Smooth muscle cell (in vitro differentiated cells): ENCODE results near the gene KDM2B. TPM values are rescaled to one million over a fixed set of nuclear protein-coding genes. Genes with fewer than 3 reads are reported as not detected.

Source experiments
- DNase-seq: peaks from one replicate; lab custom pipeline; 2025; ENCODE audit not compliant: unreplicated experiment; lab: John Stamatoyannopoulos, UW
- H2AFZ ChIP-seq: fragments of 200-600 bp; sonication (generic); 2 replicates; pipeline ENCODE4 v1.6.0; 2016; ENCODE audit warnings: antibody characterized with exemption, low read depth, mild to moderate bottlenecking
- H3F3A ChIP-seq: fragments of 200-600 bp; sonication (generic); 2 replicates; pipeline ENCODE4 v1.6.0; 2017; ENCODE audit warnings: antibody characterized with exemption, low read depth
- H3K27ac ChIP-seq: fragments of 200-600 bp; sonication (generic); 2 replicates; pipeline ENCODE4 v1.5.1; 2016; ENCODE audit warnings: low read depth, mild to moderate bottlenecking
- H3K27me3 ChIP-seq: fragments of 200-600 bp; sonication (generic); 2 replicates; pipeline ENCODE4 v1.6.1; 2016; ENCODE audit warnings: low read depth, mild to moderate bottlenecking
- H3K36me3 ChIP-seq: fragments of 200-600 bp; sonication (generic); 2 replicates; pipeline ENCODE4 v1.5.1; 2016; ENCODE audit warnings: low read depth
- H3K4me1 ChIP-seq: fragments of 200-600 bp; sonication (generic); 2 replicates; pipeline ENCODE4 v1.5.1; 2016; ENCODE audit warnings: low read depth
- H3K4me2 ChIP-seq: fragments of 200-600 bp; sonication (generic); 2 replicates; pipeline ENCODE4 v1.6.0; 2016; ENCODE audit warnings: mild to moderate bottlenecking
- H3K4me3 ChIP-seq: fragments of 200-600 bp; sonication (generic); 2 replicates; pipeline ENCODE4 v1.5.1; 2016; ENCODE audit warnings: mild to moderate bottlenecking
- H3K79me2 ChIP-seq: fragments of 200-600 bp; sonication (generic); 2 replicates; pipeline ENCODE4 v1.6.0; 2016; ENCODE audit warnings: low read depth, mild to moderate bottlenecking
- H3K9ac ChIP-seq: fragments of 200-600 bp; sonication (generic); 2 replicates; pipeline ENCODE4 v1.6.0; 2016; ENCODE audit warnings: low read depth
- H3K9me3 ChIP-seq: fragments of 200-600 bp; sonication (generic); replicated peaks from 2 replicates; pipeline ENCODE4 v1.5.1; 2016; ENCODE audit warnings: low read depth
- H4K20me1 ChIP-seq: fragments of 200-600 bp; sonication (generic); 2 replicates; pipeline ENCODE4 v1.6.0; 2016; ENCODE audit warnings: low read depth
- CTCF ChIP-seq: fragments of 200-600 bp; sonication (generic); IDR thresholded peaks from 2 replicates; pipeline ENCODE4 v1.5.1; 2017; ENCODE audit warnings: borderline replicate concordance, mild to moderate bottlenecking, antibody characterized with exemption; ENCODE audit not compliant: insufficient read depth, poor library complexity, severe bottlenecking
- WGBS: methylation state at CpG from one replicate; pipeline ENCODE4 v1.1.7; 2016; ENCODE audit warnings: low lambda C conversion rate; 5-methylcytosine and 5-hydroxymethylcytosine counted together
- polyA plus RNA-seq: library from polyadenylated mRNA; unstranded; fragments of >200 nt; fragmentation: Nextera tagmentation; extraction: Ambion mirVana; gene quantifications from 2 replicates; pipeline ENCODE4 v1.2.1, GENCODE V29; 2016
- total RNA-seq: library from RNA; depleted of rRNA; stranded (reverse); fragments of >200 nt; gene quantifications from 2 replicates; pipeline ENCODE4 v1.2.3, GENCODE V29; 2014

Gene KDM2B
- total and polyA plus RNA-seq, 2 experiments from 2014 or later: 16.3 to 34.9 TPM

DNA sequence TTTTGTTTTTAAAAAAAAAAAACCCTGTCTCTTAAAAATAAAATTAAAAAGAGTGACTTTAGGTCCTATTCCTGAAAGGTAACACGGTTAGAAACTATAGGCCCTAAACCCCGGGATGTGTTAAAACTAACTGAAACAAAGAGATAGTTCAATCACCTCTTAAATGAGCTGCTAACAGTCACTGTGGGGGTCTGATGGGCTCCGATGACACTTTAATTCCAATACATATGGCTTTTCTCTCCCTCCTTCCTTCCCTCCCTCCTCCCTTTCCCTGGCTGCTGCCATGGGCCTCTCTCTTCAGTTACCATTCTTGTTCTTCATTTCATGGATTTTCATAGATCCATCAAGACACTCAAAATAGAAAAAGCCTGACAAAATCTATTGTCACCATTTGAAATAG, 104.3 kb downstream of the KDM2B start:
- no peak for TF ChIP-seq CTCF
- Histone ChIP-seq H3K36me3 (no peaks in the 10 kb centered on the region), H3F3A (no peaks in the 10 kb centered on the region), H3K4me1 (no peaks in the 10 kb centered on the region), H3K4me2 (no peak overlapping the region), H3K9ac (no peak overlapping the region), H3K9me3 (no peaks in the 10 kb centered on the region), H2AFZ (no peak overlapping the region), H3K4me3 (no peak overlapping the region), H3K79me2 (no peaks in the 10 kb centered on the region), H4K20me1 (no peaks in the 10 kb centered on the region), H3K27ac (no peak overlapping the region), H3K27me3 (no peaks in the 10 kb centered on the region)
- DNase-seq: no peak
- 62% methylated on average over 3 of the region's 3 CpGs for WGBS

GRCh38 chr12:121475279-121475678, 105.5 kb downstream of the KDM2B start:
- no peak for TF ChIP-seq CTCF
- no peak overlapping the region for H2AFZ ChIP-seq
- no peaks in the 10 kb centered on the region for H3F3A ChIP-seq
- H3K4me2 ChIP-seq: no peak overlapping the region
- H3K27me3 ChIP-seq: no peaks in the 10 kb centered on the region
- H3K9ac ChIP-seq: no peak overlapping the region
- no peaks in the 10 kb centered on the region for H3K36me3 ChIP-seq
- WGBS: 100% methylated on average over 2 of the region's 2 CpGs
- no peak overlapping the region for H3K4me3 ChIP-seq
- no peak overlapping the region for H3K27ac ChIP-seq
- no peaks in the 10 kb centered on the region for H3K79me2 ChIP-seq
- H4K20me1 ChIP-seq: no peaks in the 10 kb centered on the region
- no peak for DNase-seq
- H3K4me1 ChIP-seq: no peaks in the 10 kb centered on the region
- no peaks in the 10 kb centered on the region for H3K9me3 ChIP-seq

- Histone ChIP-seq H3K36me3 (no peaks in the 10 kb centered on the region), H3K4me3 (no peak overlapping the region), H3K27ac (no peak overlapping the region), H3K4me2 (no peak overlapping the region), H3K4me1 (no peaks in the 10 kb centered on the region), H4K20me1 (no peaks in the 10 kb centered on the region), H3K79me2 (no peaks in the 10 kb centered on the region), H3F3A (peaks cover 8% of the 10 kb centered on the region), H3K27me3 (no peaks in the 10 kb centered on the region), H3K9ac (no peak overlapping the region), H3K9me3 (no peaks in the 10 kb centered on the region), H2AFZ (no peak overlapping the region)
- DNase-seq: no peak
- TF ChIP-seq CTCF: no peak
- 87% methylated on average over 7 of the region's 7 CpGs for WGBS
Measured at GRCh38 chr12:121472150-121472905, 108.5 kb downstream of the KDM2B start.

DNA sequence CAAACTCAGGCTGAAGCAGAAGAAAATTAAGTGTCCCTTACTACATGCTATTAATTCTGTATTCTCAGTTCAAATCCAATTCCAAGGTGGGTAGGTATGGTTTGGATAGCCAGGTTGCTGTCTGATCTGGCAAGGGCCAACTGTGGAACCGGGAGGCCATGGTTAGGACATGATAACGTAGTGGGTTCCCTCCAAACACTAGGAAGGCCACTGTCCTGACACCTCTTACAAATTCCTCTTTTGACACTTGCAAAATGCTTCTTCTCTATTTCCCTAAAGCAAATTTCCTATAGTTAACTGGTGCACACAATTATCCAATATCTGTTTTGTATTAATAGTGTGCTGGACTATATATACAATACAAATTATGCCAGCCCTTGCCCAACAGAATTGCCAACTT, 110.1 kb downstream of the KDM2B start:
- Histone ChIP-seq H3F3A (peaks cover 8% of the 10 kb centered on the region), H3K4me3 (no peak overlapping the region), H3K9ac (no peak overlapping the region), H3K9me3 (no peaks in the 10 kb centered on the region), H3K4me1 (peaks cover 3% of the 10 kb centered on the region), H3K27ac (no peak overlapping the region), H3K36me3 (no peaks in the 10 kb centered on the region), H2AFZ (no peak overlapping the region), H4K20me1 (peaks cover 4% of the 10 kb centered on the region), H3K4me2 (no peak overlapping the region), H3K79me2 (peaks cover 1% of the 10 kb centered on the region), H3K27me3 (no peaks in the 10 kb centered on the region)
- TF ChIP-seq CTCF: no peak
- no peak for DNase-seq
- 91% methylated on average over 2 of the region's 2 CpGs for WGBS
